Epithelial cell of esophagus (primary cell): ENCODE measurements around the gene GLA.

Source experiments
- DNase-seq: peaks from one replicate; pipeline ENCODE4 v3.0.0; 2010; ENCODE audit warnings: low read depth
- H3K4me3 ChIP-seq: 2 replicates; pipeline ENCODE4 v1.5.1; 2011; ENCODE audit warnings: mild to moderate bottlenecking, low read length, control low read depth
- CTCF ChIP-seq: IDR thresholded peaks from 2 replicates; pipeline ENCODE4 v1.5.1; 2011; ENCODE audit warnings: low read depth, mild to moderate bottlenecking, low read length, control low read depth, inconsistent platforms; ENCODE audit not compliant: insufficient read depth; ENCODE audit errors: missing control alignments

GLA gene

DNA sequence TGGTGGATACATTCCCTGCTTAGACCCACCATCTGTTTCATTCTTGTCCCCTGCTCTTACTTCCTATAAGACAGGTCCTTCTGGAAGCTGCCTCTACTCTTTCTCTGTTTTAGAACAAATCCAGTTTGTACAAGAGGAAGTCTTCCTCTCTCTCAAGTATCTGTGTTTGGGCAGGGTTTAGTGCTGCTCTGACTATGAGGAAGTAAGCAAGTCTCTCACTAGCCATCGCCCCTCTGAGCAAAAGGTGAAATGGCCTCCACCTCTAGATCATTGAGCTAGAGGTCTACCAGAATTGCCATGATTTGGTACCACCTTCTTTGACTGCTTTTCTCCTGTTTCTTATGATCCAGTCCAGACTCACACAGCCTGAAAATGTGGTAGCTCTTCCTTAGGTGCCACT is 30.2 kb downstream of the GLA start:
- DNase-seq, result no peak
- H3K4me3 ChIP-seq, result no peak overlapping the region
- TF ChIP-seq CTCF, result no peak

- no peak for TF ChIP-seq CTCF
- no peak for DNase-seq
- no peak overlapping the region for H3K4me3 ChIP-seq
Observed at GRCh38 chrX:101370888-101371504, 36.7 kb downstream of the GLA start.

DNA sequence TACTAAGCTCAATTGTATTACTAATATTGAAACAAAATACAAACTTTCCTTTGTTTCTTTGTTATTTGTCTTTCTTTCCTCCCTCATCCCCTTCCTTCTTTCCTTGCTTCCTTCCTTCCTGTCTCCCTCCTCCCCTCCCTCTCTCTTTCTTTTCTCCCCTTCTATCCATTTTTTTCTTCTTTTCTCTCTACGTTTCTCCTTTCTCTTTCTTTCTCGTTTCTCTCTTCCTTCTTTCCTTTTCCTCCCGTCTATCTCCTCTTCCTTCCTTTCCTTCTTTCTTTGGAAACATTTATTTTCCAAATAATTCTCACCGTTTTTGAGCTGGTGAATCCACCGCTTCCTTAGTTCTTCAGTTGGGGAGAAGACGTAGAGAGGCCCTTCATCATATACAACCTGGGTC is 38.0 kb downstream of the GLA start:
- H3K4me3 ChIP-seq, result no peak overlapping the region
- TF ChIP-seq CTCF, result no peak
- DNase-seq, result no peak

DNA sequence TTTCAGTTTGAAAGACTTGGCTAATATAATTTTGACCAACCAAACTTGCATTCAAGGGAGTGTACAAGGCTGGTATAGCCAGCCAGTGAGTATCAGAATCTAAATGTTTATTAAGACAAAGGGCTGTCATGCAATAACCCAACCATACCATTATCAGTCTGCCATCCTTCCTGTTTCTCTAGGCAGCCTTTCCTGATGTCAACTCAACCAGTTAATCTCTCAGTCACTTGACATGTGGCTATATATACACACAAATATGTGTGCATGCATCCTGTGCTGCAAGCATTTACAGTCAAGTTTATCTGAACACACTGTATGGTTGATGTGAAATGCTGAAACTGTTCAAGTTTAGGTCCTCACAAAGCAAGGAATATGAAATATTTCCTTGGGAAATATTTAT is 38.9 kb downstream of the GLA start:
- H3K4me3 ChIP-seq, result no peak overlapping the region
- DNase-seq, result no peak
- TF ChIP-seq CTCF, result no peak

DNA sequence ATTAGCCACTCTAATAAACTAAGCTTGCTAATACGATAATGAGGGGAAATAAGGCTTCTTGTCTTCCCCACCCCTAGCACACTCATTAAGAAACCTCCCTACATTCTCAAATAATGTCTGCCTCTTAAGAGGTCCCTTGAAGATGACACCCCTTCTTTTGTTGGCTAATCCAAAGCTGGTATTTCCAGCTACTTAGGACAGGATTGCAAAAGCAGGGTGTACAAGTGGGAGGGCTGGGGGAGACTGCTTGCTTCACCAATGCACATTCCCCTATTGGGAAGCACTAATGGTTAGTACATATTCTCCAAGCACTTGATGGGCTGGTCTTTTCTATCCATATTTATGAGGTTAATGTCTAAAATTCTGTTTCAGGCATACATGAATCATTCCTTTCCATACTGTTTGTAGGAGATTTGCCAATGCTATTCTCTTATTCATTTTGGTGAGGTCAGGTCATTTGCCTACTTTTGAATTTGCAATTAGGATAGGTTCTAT is 42.4 kb downstream of the GLA start:
- no peak for TF ChIP-seq CTCF
- no peak overlapping the region for H3K4me3 ChIP-seq
- peak; percentile 32 for DNase-seq

- no peak overlapping the region for H3K4me3 ChIP-seq
- TF ChIP-seq CTCF, result no peak
- no peak for DNase-seq
Observed at GRCh38 chrX:101362757-101363156, 45.0 kb downstream of the GLA start.

DNA sequence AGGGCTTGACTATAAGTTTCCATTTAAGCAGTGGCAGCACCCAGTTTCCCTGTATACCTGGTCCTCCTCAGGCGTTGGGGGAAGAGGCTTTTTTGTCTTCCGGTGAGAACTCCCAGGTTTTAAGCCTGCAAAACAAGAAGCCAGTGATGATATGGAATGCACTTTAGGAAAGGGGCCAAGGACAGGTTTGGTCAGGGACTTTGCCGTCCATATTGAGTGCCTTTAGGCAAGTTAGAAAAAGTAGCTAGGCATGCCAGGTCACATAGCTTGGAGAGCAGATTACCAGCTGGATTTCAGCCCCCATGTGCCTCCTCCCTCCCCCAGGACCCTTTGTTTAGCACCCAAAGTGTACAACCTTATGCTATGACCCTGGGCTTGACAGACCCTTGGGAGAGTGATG is 45.6 kb downstream of the GLA start:
- H3K4me3 ChIP-seq, result no peak overlapping the region
- peak; percentile 2 for DNase-seq
- TF ChIP-seq CTCF, result no peak
